Stimulated activated CD4-positive, alpha-beta T cell treated with anti-CD3 and anti-CD28 coated beads, TNF-alpha, amount 100 ng/mL, for 1 hour (primary cell): Measurements from ENCODE around the gene AHSG.
"Not testable (repeated sequence)": the region's sequence is repeated elsewhere in the genome, so short reads cannot be mapped to it uniquely, and the experiment has no call there.

ENCODE experiments used
- DNase-seq, 3 donors: peaks; one replicate each; pipeline ENCODE4 v3.0.0-alpha.2; 2020; ENCODE audit warnings: low read depth in 3 of 3, low spot score in 1 of 3

AHSG gene, protein sequence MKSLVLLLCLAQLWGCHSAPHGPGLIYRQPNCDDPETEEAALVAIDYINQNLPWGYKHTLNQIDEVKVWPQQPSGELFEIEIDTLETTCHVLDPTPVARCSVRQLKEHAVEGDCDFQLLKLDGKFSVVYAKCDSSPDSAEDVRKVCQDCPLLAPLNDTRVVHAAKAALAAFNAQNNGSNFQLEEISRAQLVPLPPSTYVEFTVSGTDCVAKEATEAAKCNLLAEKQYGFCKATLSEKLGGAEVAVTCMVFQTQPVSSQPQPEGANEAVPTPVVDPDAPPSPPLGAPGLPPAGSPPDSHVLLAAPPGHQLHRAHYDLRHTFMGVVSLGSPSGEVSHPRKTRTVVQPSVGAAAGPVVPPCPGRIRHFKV

DNA sequence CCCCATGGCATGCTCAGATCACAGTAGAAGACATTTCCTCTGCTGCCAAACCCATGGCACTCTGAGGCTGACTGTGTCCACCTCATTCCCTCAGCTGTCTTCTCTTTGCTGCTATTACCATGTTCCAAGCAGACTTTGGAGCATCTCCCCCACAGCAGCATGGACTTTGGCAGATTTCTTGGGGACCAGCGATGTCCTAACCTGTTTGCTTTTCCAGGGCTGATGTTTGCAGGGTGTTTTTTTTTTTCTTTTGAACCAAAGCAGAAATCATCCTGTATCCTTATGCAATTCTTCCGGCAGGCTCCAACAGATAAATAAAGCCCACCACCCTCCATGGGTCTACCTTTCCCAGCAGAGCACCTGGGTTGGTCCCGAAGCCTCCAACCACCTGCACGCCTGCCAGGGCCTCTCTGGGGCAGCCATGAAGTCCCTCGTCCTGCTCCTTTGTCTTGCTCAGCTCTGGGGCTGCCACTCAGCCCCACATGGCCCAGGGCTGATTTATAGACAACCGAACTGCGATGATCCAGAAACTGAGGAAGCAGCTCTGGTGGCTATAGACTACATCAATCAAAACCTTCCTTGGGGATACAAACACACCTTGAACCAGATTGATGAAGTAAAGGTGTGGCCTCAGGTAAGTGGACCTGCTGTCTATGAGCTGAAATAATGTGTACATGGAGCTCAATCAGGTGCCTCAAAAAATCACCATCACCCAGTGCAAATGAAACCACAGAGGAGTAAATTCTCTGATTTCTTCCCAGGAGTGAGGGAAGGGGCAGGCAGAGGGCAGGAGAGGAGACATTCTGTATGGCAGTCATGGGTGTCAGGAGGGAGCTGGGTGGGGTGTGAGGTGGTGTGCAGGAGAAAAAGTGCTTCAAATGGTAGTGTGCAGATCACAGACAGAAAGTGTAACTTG is at the start of gene AHSG:
AHSG (plus strand) TSS at position 340 of the 916 bp plus-strand sequence; CDS start at position 422, 82 bp downstream.
- no peak for DNase-seq

- DNase-seq, result no peak
These were observed 48.3 kb upstream of the AHSG start for GRCh38 chr3:186564586-186564985.

DNA sequence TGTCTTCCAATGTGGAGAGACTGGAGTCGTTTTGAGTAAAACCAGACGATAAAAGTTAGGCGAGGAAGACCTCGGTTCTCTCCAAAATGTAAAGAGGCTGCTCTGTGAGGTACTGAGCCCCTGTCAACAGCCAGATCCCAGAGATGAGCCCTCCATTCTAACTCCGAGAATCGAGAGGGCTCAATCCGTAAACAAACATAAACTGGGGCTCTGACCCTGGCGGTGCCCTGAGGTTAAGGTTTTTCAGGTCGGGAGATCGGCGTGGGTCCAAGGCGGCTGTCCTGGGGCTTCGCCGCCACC is 46.1 kb upstream of the AHSG start:
- DNase-seq, result no peak

GRCh38 chr3:186567072-186567921 is 45.6 kb upstream of the AHSG start, which contains the start of gene TBCCD1:
TSS of gene TBCCD1 (minus strand) at chr3:186567339. CDS start at chr3:186564329, 3,010 bp downstream.
- peak; percentile 83 to 99 (median 97) for DNase-seq

DNA sequence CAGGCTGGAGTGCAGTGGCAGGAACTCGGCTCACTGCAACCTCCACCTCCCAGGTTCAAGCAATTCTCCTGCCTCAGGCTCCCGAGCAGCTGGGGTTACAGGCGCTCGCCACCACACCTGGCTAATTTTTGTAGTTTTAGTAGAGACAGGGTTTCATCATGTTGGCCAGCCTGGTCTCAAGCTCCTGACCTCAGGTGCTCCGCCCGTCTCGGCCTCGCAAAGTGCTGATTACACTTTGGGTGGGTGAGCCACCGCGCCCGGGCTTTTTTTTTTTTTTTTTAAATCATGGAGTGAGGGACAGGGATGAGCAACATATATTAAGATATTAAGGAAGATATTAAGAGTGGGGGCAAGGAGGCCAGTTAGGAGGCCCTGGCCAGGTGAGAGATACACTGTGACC is 43.5 kb upstream of the AHSG start:
- not testable (repeated sequence) for DNase-seq

DNA sequence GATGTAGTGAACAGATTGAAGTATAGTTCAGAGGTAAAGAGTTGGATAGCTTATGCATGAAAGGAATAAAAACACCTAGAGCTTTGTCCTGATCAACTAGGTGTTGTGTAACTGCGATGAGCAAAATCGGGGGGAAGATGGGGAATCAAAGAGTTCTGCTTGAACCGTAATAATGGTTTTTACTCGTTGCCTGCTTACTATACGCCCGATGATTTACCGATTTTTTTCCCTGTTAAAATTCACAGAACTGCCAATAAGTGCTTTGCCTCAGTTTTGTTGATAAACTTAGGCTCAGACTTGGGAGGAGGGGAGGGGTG is 43.1 kb upstream of the AHSG start:
- no peak for DNase-seq

- DNase-seq, result peak; percentile 90 to 95 (median 94)
These were observed 42.5 kb upstream of the AHSG start, which contains the start of gene DNAJB11 for GRCh38 chr3:186570096-186570940. TSS of gene DNAJB11 (plus strand) at chr3:186570720. CDS start at chr3:186570898, 178 bp downstream.

DNA sequence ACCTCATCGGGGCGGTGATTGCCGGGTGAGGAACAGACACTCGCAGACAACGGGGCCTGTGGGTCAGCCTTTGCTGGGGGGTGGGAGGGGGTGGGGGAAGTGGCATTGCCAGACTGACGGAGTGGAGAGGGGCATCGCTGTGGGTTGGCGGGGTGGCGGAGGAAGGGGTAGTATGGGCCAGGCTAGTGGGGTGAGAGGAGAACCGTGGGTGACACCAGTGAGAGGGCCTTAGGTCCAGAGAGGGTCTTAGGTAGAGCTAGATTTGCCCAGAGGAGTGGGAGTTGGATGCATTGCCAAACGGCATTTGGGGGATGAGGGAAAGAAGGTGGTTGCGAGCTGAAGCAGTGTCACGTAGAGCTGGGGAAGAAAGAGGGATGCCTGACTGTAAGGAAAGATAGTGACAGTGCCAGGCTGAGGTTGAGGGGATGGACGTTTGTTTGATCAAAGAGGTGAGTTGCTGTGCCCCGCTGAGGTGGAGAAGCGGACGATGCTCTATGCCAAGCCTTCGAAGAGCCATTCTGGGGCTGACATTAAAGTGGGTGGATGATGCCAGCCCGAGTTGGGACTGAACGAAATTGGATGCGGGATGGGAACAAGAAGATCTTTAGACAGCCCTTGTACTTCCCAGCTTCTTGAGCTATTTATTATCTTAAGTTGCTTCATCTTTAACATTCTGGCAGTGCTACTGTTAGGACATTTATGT is 41.8 kb upstream of the AHSG start:
- no peak for DNase-seq

DNA sequence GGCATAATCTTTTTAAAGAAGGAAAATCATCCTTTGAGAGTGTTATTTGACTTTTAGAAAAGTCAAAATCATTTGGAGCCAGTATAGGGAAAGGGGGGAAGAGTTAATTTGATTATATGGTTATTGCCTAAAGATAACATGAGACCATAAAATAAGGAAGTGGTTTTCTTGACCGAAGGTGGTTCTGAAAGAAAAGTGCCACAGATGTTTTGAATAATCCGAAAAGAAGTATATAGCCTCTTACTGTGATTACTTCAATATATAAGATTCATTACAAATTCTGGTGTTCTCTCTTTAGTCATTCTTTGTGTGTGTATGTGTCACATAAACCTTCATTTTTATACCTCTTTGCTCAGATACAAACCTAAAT is 41.2 kb upstream of the AHSG start:
- no peak for DNase-seq

DNA sequence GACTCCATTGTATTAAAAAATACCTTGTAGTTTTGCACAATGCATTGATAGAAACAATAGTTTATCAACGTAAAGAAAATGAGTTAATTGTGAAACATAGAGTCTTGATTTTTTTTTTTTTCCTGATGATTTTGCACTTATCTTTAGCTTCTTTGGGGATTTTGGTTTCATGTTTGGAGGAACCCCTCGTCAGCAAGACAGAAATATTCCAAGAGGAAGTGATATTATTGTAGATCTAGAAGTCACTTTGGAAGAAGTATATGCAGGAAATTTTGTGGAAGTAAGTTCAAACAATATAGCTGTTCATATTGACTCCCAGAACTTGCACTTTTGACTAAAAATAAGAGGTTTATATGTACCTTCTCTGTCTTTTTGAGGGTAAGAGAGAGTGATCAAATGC is 35.3 kb upstream of the AHSG start:
- DNase-seq, result no peak

DNA sequence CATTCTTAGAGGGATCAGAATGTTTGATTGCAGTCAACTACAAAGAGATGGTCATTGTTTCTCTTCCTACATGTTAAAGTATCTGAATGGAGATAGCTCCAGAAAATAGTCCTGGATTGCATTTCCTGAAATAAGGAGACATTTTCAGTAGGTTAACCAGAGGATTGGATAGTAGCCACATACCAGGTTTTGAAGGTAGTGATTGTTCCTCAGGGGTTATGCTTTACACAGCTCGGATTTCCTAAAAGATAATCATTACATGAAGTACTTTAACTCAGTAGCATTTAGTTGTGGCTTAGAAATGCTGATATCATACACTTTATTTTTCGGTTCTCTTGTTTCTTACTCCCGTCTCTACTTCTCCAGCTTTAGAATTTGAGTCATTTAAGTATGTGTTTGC is 32.1 kb upstream of the AHSG start:
- DNase-seq, result no peak

- no peak for DNase-seq
These were observed 30.3 kb upstream of the AHSG start for GRCh38 chr3:186582541-186582940.

DNA sequence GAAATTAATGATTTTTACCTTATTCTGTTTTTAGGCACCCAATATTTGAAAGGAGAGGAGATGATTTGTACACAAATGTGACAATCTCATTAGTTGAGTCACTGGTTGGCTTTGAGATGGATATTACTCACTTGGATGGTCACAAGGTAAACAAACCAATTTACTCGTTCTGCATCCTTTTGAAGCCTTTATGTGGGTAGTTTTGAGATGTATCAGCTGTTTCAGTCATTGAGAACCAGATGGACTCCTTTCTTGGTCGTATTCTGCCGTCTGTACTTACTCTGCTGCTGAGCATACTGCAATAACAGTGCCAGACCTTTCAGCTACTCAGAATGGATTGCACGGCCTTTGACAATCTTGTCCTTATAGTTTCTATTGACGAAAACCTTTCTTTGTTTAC is 29.0 kb upstream of the AHSG start:
- DNase-seq, result no peak

GRCh38 chr3:186586245-186586644 is 26.6 kb upstream of the AHSG start:
- DNase-seq, result not testable (repeated sequence)

DNA sequence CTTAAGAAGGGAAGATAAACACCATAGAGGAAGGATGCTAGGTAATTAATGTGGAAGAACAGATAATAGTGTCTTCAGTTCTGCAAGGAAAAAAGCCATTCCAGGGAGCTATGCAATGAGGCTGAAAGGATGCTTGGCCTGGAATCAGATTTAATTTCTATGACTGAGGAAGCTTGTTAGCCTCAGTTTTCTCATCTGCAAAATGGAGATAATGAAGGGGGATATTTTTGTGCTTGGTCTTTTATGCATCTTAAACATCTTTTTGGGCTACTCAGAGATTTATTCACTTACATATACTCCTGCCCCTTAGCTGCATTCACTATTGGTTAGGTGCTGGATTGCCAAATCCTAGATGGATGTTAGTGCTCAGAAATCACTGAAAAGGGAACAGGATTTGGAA is 25.7 kb upstream of the AHSG start:
- no peak for DNase-seq

- DNase-seq, result no peak
These were observed 24.2 kb upstream of the AHSG start for GRCh38 chr3:186588632-186589031.

DNA sequence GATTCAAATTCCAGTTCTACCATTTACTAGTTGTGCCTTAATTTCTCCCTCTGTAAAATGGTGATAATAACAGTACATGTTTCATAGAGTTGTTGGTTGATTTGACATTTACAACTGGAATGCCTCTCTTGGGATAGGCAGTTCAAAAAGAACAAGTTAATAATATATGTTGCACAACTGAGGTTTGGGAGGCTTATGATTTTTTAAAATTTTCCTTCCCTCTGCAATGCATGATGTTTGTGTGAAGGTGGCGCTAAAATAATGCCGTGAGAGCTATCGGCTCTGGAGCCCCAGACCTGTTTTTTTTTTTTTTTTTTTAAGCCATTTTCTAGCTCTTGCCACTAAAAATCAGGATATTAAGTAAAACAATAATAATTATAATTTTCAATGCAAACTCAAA is 23.7 kb upstream of the AHSG start:
- DNase-seq, result no peak

GRCh38 chr3:186589856-186590579 is 22.8 kb upstream of the AHSG start:
- no peak for DNase-seq

DNA sequence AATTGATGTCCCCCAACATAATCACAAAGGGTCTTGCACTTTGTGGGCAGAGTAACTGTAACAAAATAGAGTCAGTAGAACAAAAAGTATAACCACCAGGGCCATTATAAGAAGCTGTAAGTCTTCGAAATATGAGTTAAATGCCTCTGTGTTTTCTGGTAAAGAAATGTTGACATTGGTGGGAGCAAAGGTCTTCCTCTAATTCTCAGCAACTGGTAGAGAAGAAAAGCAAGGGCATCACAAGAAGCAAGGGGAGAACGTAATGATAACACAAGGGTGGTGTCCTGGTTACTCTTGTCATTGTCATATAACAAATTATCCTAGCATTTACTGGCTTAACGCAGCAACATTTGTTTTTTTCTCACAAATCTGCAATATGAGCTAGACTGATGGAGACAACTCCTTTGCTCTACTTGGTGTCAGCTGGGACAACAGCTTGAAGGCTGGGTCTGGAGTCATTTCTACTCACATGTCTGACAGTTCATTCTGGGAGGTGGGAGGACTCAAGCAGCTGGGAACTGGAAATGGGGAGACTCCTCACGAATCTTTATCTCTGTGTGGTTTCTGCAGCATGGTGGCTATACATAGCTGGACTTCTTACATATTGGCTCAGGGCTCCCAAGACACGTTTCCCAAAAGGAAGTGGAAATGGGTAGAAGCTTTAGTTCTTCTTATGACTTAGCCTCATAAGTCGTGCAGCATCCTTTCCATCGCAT is 22.1 kb upstream of the AHSG start:
- DNase-seq, result no peak
